Measurements from ENCODE around the gene MICAL3.

- TF ChIP-seq CTCF (IDR thresholded peaks at IDR 0.05; ENCODE audit: low read depth, low read length) (no peak), EZH2phosphoT487 (IDR thresholded peaks at IDR 0.05; ENCODE audit: low read depth) (no peak)
These were observed 216.6 kb downstream of the MICAL3 start for GRCh38 chr22:17807578-17808410.

Data from OCI-LY3 (cell line).